ENCODE data around the gene DAZAP1.

Gene DAZAP1

GRCh38 chr19:1470305-1471009 lies 63.1 kb downstream of the DAZAP1 start:
- no peak for TF ChIP-seq CTCF (IDR thresholded peaks at IDR 0.05; ENCODE audit: extremely low read depth, missing control alignments)
- peak; percentile 89 for DNase-seq (ENCODE audit: low spot score)

- TF ChIP-seq CTCF (IDR thresholded peaks at IDR 0.05; ENCODE audit: extremely low read depth, missing control alignments) = no peak
- no peak for DNase-seq (ENCODE audit: low spot score)
Observed at GRCh38 chr19:1471010-1471514, 63.7 kb downstream of the DAZAP1 start.

- TF ChIP-seq CTCF (IDR thresholded peaks at IDR 0.05; ENCODE audit: extremely low read depth, missing control alignments) = no peak
- DNase-seq (ENCODE audit: low spot score) = no peak
Observed at GRCh38 chr19:1471515-1472160, 64.3 kb downstream of the DAZAP1 start.

GRCh38 chr19:1472231-1473084 lies 65.1 kb downstream of the DAZAP1 start:
- DNase-seq (ENCODE audit: low spot score) = no peak
- no peak for TF ChIP-seq CTCF (IDR thresholded peaks at IDR 0.05; ENCODE audit: extremely low read depth, missing control alignments)

- TF ChIP-seq CTCF (IDR thresholded peaks at IDR 0.05; ENCODE audit: extremely low read depth, missing control alignments) = no peak
- no peak for DNase-seq (ENCODE audit: low spot score)
Observed at GRCh38 chr19:1473085-1473851, 65.9 kb downstream of the DAZAP1 start.

GRCh38 chr19:1474011-1474764 lies 66.8 kb downstream of the DAZAP1 start:
- TF ChIP-seq CTCF (IDR thresholded peaks at IDR 0.05; ENCODE audit: extremely low read depth, missing control alignments) = no peak
- DNase-seq (ENCODE audit: low spot score) = no peak

All from GM20000 (cell line).